MV-4-11 (cell line): ENCODE measurements around the gene ZC3H7A.

Experiments
- DNase-seq: peaks from one replicate; lab custom pipeline; 2025; lab: John Stamatoyannopoulos, UW

ZC3H7A gene

GRCh38 chr16:11768849-11769248 lies 28.2 kb downstream of the ZC3H7A start:
- DNase-seq: peak; percentile 83

DNA sequence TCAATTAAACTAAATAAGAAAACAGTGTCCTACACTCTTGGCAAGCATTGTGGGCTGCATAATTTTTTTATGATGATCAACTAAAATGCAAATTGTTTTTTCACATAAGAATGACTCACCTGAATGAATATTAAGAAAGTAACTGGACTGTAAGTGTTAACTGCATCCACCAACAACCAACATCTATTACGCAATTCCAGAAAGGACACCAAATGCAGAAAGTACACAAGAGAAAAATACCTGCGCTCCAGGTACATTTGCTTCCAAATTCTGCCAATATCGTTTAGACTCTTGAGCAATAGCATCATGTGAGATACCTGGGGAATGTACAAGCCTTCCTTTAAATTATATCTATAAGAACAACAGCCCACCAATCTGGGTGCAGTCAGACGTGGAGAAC lies 34.6 kb downstream of the ZC3H7A start:
- no peak for DNase-seq

- peak; percentile 60 for DNase-seq
Observed at GRCh38 chr16:11759997-11760396, 37.1 kb downstream of the ZC3H7A start.

DNA sequence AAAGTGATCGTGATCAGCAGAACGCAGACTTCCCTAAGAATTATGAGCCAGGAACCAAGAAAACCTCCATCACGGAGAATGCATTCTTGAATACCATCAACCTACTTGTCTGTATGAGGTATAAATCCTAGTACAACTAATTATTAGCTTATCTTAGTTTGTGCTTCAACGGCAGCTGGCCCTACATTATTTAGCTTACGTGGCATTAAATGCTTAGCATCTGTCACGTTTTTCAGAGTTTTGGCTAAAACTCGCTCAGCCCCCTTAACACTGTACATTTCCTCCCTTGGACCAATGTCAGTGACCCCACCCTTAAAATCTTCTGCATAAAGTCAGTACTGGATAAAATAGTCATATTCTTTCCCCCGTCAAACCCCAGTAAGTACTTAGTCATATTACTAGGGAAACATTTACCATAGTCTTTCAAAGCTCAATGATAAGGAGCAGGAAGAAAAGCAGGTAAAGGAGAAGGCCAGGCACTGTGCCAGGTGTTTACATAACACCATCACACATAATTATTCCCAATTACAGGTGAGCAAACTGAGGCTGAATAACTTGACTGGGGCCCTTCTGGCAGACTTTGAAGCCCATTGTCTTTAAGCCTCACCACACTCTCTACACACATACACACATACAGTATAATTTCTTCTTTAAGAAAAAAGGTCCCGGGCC lies 37.8 kb downstream of the ZC3H7A start:
- no peak for DNase-seq

DNA sequence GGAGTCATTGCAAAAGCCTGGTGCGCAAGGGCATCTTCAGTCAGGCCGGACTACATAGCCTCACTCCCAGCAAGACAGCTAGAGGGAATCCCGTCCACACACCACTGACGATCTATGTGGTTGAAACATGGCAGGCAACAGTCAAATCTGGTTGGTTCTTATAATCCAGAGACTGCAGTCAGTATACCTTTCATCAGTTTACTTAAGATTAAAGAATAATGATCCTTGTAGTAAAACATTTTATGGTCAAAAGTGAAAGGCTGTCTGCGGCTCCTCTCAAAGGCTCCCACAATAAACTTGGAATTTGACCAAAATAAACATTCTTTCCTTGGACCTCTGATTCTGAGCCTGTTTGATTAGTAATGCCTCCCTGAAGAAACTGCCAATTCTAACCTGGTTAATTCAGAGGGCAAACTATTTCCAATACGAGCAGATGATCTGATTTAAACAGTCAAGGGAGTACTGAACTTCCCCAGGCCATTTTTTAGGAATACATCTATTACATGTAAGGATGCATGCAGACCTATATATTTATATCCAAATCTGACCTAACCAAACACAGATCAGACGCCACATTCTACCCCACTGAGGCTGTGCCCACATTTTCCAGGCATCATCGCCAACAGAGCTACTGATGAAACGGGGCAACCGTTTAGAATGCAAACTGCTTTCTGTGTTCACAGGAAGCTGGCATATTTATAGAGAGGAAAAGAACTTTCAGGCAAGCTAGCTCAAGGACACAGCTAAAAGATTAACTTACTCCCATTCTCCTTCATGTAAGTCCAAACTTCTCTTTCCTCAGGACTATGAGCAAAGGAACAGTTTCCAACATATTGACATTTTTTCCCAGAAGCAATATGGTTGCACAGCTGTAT lies 39.1 kb downstream of the ZC3H7A start:
- DNase-seq: no peak

DNA sequence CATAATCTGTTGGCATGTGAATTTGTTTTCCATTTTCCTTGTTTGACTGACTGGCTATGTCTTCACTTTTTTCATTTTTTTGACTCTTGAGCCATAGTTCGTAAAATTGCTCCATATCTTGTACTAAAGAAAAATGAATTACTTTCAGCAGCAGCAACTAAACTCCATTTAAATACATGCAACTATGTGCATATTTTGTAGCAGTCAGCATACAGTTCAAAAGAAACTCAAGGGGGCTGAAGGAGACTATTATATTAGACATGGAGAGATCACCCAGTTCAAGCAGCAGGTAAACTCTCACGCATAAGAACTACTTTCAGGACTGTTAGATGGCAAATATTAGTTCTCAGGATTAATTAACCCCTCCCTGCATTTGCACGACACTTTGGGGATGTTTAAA lies 40.8 kb downstream of the ZC3H7A start:
- no peak for DNase-seq

DNA sequence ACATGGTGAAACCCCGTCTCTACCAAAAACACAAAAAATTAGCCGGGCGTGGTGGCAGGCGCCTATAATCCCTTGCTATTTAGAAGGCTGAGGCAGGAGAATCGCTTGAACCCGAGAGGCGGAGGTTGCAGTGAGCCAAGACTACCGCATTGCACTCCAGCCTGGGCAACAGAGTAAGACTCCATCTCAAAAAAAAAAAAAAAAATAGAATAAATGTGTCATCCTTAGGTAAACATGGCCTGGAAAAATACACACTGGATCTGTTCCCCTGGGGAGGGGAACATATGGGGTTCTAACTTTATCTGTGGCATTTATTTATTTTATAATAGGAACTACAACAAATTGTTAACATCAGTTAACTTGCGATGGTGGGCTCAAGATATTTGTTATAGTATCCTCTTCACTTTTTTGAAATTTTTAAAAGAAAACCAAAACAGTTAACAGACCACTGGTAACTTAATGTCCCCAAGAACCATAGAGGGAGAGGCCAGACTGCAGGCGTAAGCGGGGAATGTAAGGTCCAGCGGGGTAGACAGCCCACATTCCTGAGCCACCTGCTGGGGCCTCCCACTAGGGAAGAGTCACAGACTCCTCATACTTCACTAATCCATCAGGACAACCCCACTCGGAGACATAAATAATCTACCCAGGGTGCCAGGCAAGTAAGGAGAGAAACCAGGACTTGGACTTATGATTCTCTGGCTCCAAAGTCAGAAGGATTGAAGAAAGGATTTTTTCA lies 41.9 kb downstream of the ZC3H7A start:
- DNase-seq: no peak

- no peak for DNase-seq
Observed at GRCh38 chr16:11752856-11753255, 44.2 kb downstream of the ZC3H7A start.

DNA sequence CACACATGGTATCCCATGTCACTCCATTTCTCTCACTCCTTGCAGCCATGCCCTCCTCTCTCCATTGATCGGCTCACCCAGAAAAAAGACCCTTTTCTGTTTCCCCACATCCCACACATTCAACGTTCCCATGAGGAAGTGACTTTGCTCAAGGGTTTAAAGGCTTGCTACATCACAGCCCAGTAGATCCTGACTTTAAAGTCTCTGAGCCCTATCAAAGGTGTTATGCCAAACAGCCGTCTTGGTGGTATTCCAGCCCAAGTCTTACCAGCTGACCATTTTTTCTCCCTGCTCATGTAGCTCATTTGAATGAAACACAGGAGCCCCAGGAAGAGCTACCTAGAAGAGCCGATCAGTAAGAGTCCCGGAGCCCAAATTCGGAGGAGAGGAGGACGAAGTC lies 47.0 kb downstream of the ZC3H7A start:
- DNase-seq: no peak

GRCh38 chr16:11748404-11749254 lies 48.4 kb downstream of the ZC3H7A start:
- DNase-seq: no peak

DNA sequence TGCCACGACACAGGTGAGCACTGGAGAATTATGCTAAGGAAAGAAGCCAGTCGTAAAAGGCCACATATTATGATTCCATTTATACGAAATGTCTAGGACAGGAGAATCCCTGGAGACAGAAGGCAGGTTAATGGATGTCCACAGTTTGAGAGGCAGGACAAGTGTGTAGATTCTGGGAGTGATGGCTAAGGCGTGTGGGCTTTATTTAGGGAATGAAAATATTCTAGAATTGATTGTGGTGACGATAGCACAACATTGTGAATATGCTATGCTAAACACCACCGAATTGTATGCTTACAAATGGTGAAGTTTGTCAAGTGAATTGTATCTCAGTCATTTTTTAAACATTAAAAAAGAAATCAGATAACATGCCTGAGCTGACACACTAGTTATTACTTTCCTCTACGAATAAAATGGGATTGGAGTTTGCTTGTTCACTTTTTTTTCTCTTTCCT lies 49.1 kb downstream of the ZC3H7A start:
- no peak for DNase-seq

GRCh38 chr16:11744075-11744470 lies 53.0 kb downstream of the ZC3H7A start:
- no peak for DNase-seq

- peak; percentile 92 for DNase-seq
Observed at GRCh38 chr16:11743308-11744074, 53.6 kb downstream of the ZC3H7A start.

DNA sequence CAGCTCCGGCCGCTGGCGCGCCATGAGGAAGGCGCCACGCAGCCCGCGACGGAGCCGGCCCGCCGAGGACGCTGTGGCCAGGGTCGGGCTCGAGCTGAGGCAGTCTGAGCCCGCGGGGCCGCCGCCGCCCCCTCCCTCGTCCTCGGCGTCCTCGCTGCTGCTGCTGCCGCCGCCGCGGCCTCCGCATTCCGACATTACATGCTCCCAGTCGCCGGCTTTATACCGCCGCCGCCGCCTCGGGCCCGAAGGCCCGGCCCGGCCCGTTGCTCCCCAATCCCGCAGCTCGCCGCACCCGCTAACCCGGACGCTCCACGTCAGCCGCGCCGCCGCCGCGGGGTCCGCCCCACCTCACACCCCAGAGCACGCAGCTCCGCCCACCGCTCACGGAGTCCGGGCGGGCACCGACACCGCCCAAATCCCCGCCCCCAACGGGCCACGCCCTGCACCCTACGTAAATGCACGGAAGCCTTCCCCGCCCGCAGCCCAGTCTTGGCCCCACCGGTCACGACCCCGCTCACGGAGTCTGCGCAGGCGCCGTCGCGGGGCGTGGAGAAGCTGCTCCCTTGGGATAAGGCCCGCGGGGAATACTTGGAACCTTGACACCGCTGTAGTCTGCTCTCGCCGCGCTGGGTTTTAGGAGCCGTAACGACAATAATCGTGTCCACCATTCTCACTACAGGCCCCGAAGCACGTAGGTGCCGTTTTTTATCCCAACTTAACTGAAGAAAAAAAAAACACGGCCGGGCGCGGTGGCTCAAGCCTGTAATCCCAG lies 54.3 kb downstream of the ZC3H7A start, which contains the start of gene TXNDC11:
Gene TXNDC11, minus strand, starts transcription at position 322 of the 772 bp plus-strand sequence. Its CDS starts 127 bp downstream, at position 195.
- DNase-seq: peak; percentile 94

DNA sequence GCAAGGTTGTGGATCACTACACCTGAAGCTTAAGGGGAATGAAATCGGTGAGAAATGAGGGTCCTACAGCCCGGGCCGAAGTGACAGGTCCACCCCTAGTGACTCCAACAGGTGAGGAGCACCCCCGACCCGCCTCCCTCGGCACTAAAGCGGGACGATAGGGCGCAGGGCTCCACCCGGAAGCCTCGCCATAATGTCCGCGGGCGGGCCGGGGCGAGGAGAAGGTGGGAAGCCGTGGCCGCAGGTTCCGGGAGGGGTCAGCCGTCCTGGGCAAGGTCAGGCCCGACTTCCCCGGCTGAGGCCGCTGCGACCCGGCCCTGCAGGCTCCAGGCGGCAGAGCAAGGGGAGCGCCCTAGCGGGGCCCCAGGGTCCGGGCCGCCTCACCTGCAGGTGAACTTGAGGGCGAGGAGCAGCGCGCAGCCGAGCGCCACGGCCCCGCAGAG lies 54.9 kb downstream of the ZC3H7A start:
- DNase-seq: no peak

DNA sequence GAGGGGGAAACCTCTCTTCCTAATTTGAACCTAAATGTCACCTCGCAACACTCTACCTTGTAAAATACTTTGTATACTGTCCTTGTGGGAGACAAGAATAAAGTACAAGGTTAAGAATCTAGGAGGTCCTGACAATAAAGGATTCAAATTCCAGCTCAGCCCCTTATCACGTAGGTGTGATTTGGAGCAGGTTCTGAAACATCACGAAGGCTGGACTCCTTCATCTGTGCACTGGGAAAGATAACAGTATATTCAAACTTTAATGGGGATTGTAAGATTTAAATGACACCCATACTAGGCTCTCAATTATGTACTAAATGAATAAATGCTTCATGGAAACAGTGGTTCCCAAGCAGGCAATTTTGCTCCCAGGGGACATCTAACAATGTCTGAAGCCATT lies 56.5 kb downstream of the ZC3H7A start:
- no peak for DNase-seq

DNA sequence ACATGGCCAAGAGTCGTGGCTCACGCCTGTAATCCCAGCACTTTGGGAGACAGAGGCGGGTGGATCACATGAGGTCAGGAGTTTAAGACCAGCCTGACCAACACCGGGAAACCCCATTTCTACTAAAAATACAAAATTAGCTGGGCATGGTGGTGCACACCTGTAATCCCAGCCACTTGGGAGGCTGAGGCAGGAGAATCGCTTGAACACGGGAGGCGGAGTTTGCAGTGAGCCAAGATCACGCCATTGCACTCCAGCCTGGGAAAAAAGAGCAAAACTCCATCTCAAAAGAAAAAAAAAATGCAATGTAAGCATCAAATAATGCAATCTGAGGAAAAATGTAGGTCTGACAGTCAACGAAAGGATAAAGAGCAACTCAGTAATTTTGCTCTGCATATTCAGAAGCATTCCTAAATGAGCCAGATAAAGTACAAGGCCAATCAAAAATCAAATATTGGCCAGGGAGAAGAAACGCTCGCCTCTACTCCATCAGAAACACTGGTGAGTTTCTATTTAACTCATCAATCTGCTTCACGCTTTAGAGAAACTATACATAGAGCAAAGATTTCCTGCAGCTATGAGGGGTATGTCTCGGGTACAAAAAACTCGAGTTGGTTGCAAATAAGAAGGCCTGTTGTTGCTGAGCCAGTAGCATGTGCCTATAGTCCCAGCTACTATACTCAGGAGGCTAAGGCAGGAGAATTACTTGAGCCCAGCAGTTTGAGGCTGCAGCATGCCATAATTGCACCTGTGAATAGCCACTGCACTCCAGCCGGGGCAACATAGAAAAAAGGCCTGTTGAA lies 58.1 kb downstream of the ZC3H7A start:
- no peak for DNase-seq

GRCh38 chr16:11737713-11738112 lies 59.3 kb downstream of the ZC3H7A start:
- DNase-seq: no peak

GRCh38 chr16:11736903-11737302 lies 60.2 kb downstream of the ZC3H7A start:
- DNase-seq: no peak
